Measurements from ENCODE around the gene TNFRSF4.
A peak's percentile ranks its signal among the peaks of the same experiment; 100 is the strongest.

The TNFRSF4 gene

DNA sequence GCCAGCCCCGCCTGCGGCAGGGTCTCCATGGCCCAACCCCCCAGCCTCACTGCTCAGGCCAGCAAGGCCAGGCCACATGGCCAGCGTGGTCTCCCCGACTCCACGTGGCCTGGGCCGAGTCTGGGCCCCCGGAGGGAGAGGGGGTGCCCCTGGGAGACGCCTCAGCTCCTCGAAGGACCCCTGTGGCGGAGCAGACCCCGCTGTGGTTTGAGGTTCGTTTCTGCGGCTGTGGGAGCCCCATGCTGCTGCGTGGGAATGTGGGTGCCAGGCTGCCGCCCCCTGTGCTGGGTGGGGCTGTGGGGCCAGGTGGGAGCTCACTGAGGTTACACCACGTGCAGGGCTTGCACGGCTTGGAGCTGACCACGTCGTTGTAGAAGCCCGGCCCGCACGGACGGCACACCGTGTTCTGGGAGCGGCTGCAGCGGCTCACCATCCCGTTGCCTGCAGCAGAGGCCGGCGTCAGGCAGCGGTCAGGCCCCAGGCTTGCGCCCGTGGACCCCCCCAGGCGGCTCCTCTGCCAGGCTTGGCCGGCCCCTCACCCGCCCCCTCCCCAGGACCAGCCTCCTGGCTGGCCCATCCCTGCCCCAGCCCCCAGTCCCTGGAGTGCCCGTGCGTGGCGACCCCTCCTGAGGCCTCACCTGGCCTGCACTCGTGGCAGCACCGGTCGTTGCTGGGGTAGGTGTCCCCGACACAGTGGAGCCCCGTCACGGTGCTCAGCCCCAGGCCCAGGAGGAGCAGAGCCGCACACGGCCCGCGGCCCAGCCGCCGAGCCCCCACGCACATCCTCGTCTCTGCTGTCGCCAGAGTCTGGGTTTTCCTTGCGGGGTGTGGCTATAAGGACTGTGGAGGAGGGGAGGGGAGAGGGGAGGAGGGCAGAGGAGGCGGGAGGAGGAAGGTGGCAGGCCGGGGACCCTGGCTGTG lies at the start of gene TNFRSF4:
Gene TNFRSF4, minus strand, starts transcription at position 809 of the 921 bp plus-strand sequence. Its CDS starts 26 bp downstream, at position 783.
- peaks cover 5% of the 10 kb centered on the region for H3K36me3 Mint-ChIP-seq
- H3K4me3 Mint-ChIP-seq = peak within 1 kb of the TSS; percentile 41
- H3K9me3 Mint-ChIP-seq = no peaks in the 10 kb centered on the region
- peak within 1 kb of the TSS; percentile 35 for H3K27ac Mint-ChIP-seq
- peaks cover 19% of the 10 kb centered on the region for H3K4me1 Mint-ChIP-seq
- peaks cover 2% of the 10 kb centered on the region for H3K27me3 Mint-ChIP-seq
- ATAC-seq (ENCODE audit: low read depth) (peak; percentile 25), DNase-seq (ENCODE audit: low spot score in 2 of 2) (no peak)

DNA sequence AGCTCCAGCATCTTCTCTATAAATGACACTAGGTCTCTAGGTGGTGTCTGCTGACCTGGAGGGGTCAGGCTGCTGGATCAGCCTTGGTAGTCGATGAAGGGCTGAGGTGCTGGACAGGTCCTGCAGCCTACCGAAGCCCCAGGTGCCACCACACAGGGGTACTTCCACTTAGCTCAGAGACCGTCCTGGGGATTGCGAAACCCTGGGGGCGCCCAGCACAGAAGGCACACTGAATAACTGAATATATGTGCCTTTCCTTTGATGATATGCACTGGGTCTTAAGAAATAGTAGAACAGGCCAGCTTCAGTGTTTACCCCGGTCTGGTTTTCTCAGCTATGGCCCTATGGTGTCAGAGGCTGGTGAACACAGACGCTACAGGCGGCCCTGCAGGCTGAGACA lies 48.8 kb upstream of the TNFRSF4 start:
- Mint-ChIP-seq H3K36me3 (peaks cover 21% of the 10 kb centered on the region), H3K27ac (no peak overlapping the region), H3K4me3 (no peak overlapping the region), H3K4me1 (peaks cover 18% of the 10 kb centered on the region), H3K9me3 (no peaks in the 10 kb centered on the region), H3K27me3 (no peaks in the 10 kb centered on the region)
- DNase-seq (ENCODE audit: low spot score in 2 of 2) = no peak
- no peak for ATAC-seq (ENCODE audit: low read depth)

DNA sequence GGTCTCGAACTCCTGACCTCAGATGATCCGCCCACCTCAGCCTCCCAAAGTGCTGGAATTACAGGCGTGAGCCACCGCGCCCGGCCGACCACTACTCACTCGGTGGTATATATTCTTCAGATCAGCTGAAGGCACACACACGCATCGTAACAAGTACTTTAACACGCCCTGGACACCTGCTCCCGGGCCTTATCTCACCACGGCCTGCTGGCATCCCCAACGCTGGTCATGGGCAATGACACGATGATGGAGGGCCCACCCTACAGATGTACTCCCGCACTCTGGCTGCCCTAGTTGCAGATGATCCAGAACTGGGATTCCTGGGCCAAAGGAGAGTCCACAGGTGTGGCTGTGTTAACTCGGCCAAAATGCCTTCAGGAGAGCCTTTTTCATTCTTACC lies 48.1 kb upstream of the TNFRSF4 start:
- no peak overlapping the region for H3K4me3 Mint-ChIP-seq
- peaks cover 16% of the 10 kb centered on the region for H3K4me1 Mint-ChIP-seq
- H3K27me3 Mint-ChIP-seq = no peaks in the 10 kb centered on the region
- no peaks in the 10 kb centered on the region for H3K9me3 Mint-ChIP-seq
- no peak overlapping the region for H3K27ac Mint-ChIP-seq
- DNase-seq (ENCODE audit: low spot score in 2 of 2) (no peak), ATAC-seq (ENCODE audit: low read depth) (no peak)
- H3K36me3 Mint-ChIP-seq = peaks cover 24% of the 10 kb centered on the region

DNA sequence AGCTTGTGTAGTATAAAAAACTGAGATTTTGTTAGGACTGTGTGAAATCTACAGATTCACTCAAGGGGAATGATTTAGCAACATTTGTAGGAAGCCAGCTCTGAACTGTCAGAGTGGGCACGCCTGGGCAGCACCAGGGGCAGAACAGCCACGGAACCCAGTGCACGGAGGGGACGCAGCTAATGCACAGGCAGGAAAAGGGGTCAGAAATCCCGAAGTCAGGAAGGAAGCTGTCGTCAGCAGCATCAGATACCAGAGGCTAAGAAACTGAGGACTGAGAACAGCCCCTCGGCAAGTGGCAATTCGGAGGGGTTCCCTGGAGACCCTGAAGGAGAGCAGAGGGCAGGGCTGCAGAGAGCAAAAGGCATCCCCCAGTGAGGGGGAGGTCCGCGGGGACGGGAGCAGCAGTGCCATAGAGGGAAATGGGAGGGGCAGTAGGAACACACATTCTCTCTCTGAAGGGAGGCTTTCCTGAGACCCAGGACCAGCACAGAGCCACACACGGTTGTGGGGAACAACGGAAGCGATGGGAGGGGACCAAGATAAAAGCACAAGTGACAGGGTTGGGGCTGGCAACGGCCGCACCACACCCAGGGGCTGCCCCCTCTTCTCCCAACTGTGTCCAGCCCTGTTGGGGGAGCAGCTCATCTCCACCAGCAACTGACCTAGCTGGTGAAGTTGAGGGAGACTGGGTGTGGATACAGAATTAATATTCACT lies 47.0 kb upstream of the TNFRSF4 start:
- Mint-ChIP-seq H3K27ac (peak overlapping the region; percentile 80), H3K36me3 (peaks cover 25% of the 10 kb centered on the region)
- no peak for ATAC-seq (ENCODE audit: low read depth)

DNA sequence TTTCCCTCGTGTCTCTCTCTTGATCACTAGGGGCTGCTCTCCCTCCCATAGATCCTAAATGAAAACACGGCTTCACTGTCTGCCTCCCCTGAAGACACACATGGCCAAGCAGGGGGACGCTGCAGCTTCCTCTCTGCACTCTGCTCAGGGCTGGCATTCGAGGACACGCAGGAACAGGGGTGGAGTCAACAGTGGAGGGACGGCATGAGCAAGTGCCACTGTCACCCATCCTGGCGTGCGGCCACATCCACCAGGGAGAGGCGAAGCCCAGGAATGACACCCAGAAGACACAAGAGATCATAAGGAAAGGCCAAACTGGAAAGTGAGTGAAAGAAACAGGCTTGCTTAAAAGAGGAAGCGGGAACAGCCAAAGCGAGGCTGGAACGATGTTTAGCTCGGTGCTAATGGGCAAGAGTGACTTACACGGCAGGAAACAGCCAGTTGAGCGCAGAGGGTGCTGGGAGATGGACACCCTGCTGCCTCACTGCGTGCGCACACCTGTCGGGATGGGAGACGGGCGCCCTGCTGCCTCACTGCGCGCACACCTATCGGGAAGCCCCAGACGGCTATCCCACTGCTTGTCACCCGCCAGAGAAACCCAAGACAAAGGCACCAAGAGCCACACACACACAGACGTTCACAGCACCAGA lies 46.1 kb upstream of the TNFRSF4 start:
- Mint-ChIP-seq H3K27ac (peak overlapping the region; percentile 80), H3K4me1 (peaks cover 16% of the 10 kb centered on the region), H3K9me3 (no peaks in the 10 kb centered on the region), H3K4me3 (no peak overlapping the region), H3K27me3 (no peaks in the 10 kb centered on the region), H3K36me3 (peaks cover 27% of the 10 kb centered on the region)
- no peak for DNase-seq (ENCODE audit: low spot score in 2 of 2)
- peak; percentile 52 for ATAC-seq (ENCODE audit: low read depth)

More for the DNA sequence above, 47.0 kb upstream of the TNFRSF4 start:
- peaks cover 16% of the 10 kb centered on the region for H3K4me1 Mint-ChIP-seq
- no peaks in the 10 kb centered on the region for H3K27me3 Mint-ChIP-seq
- DNase-seq (ENCODE audit: low spot score in 2 of 2) = no peak
- no peak overlapping the region for H3K4me3 Mint-ChIP-seq
- no peaks in the 10 kb centered on the region for H3K9me3 Mint-ChIP-seq

DNA sequence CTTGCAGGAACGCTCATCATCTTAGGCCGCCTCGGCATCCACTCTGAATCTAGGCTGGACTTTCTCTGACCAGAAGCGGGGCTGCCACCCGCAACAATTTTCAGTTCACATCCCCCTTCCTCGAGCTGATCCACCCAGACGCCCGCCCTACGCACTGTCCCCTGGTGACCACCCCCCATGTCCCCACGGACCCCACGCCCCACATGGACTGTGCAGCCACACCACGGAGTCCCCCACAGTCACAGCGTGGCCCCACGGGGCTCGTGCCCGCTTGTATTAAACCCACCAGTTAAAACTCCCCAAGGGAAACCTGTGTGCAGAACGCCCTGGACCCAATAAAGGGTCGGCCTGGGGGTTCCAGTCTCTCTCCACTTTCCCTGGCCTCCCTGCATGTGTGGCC lies 45.6 kb upstream of the TNFRSF4 start:
- H3K36me3 Mint-ChIP-seq = peaks cover 26% of the 10 kb centered on the region
- no peaks in the 10 kb centered on the region for H3K27me3 Mint-ChIP-seq
- H3K27ac Mint-ChIP-seq = peak overlapping the region; percentile 80

DNA sequence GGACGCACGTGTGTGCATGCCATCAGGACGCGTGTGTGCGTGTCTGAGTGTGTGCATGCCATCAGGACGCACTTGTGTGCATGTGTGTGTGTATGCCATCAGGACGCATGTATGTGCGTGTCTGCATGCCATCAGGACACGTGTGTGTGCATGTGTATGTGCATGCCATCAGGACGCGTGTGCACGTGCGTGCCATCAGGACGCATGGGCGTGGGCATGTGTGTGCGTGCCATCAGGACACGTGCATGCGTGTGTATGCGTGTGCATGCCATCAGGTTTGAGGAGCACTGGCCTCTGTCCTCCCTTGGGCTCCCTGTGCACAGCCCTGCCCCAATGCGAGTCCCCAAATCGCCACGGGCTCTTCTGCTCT lies 45.2 kb upstream of the TNFRSF4 start:
- peaks cover 26% of the 10 kb centered on the region for H3K36me3 Mint-ChIP-seq
- no peak overlapping the region for H3K27ac Mint-ChIP-seq
- H3K27me3 Mint-ChIP-seq = no peaks in the 10 kb centered on the region
- ATAC-seq (ENCODE audit: low read depth) = no peak
- peaks cover 16% of the 10 kb centered on the region for H3K4me1 Mint-ChIP-seq
- no peak for DNase-seq (ENCODE audit: low spot score in 2 of 2)
- H3K4me3 Mint-ChIP-seq = no peak overlapping the region
- no peaks in the 10 kb centered on the region for H3K9me3 Mint-ChIP-seq

More for the DNA sequence above, 45.6 kb upstream of the TNFRSF4 start:
- no peak overlapping the region for H3K4me3 Mint-ChIP-seq
- H3K9me3 Mint-ChIP-seq = no peaks in the 10 kb centered on the region
- DNase-seq (ENCODE audit: low spot score in 2 of 2) (no peak), ATAC-seq (ENCODE audit: low read depth) (no peak)
- peaks cover 16% of the 10 kb centered on the region for H3K4me1 Mint-ChIP-seq

DNA sequence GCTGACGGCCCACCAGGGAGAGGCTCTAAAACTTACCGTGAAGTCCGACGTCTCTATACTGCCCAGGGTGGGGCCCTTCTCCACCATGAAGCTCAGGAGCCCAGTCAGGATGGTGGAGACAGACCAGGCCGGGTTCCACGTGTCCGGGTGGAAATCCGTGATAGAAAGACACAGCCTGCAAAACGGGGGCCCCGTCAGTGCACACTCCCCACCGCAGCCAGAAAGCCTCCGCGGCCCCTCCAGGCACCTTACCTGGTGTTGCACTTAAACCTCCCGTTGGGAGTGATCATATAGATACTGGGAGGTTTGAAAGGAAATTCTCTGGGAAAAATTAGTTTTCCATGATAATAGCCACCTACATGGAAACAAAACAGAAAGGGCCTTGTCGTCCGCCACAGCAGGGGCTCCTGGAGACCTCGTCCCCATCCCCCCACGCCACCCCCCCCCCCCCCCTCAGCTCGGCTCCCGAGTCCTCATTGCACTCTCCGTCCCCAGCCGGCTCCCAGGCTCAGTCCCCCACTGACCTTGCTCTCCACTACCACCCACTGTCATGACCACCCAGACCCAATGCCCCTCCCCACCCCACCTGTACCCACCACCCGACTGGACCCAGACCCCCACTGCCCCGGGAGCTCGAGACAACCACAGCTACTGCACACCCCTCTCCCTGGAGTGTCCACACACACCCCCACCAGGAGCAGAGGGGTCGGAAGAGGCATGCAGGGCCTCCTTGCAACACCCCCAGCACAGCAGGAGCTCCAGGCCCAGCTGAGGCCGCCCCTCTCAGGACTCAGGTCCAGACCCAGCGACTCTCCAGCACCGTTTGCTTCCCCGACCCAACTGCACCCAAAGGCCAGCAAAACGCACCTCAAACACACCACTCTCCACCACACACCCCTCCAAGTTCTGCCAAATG lies 43.3 kb upstream of the TNFRSF4 start:
- peaks cover 27% of the 10 kb centered on the region for H3K36me3 Mint-ChIP-seq
- no peak overlapping the region for H3K27ac Mint-ChIP-seq

DNA sequence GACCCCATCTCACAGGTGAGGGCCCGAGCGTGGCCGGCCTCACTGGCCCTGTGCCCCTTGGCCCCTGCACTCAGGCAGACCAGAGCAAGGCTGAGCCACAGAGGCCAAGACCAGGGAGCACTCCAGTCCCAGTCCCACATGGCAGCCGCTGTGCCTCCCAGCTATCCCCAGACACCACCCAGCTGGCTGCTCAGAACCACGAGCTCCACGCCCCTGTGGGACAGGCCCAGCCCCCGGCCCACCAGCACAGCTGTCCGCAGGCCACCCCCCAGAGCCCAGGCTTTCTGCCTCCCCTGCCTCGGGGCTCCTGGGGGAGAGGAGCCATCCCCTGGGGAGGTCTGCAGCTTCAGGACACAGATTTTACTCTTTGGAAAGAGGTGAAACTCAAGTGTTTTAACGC lies 41.7 kb upstream of the TNFRSF4 start:
- no peaks in the 10 kb centered on the region for H3K9me3 Mint-ChIP-seq
- H3K36me3 Mint-ChIP-seq = peaks cover 19% of the 10 kb centered on the region
- no peak overlapping the region for H3K27ac Mint-ChIP-seq
- H3K27me3 Mint-ChIP-seq = no peaks in the 10 kb centered on the region
- DNase-seq (ENCODE audit: low spot score in 2 of 2) = no peak
- ATAC-seq (ENCODE audit: low read depth) = no peak
- H3K4me1 Mint-ChIP-seq = peaks cover 13% of the 10 kb centered on the region
- H3K4me3 Mint-ChIP-seq = no peak overlapping the region

More for the DNA sequence above, 43.3 kb upstream of the TNFRSF4 start:
- H3K4me3 Mint-ChIP-seq = no peak overlapping the region
- DNase-seq (ENCODE audit: low spot score in 2 of 2) (no peak), ATAC-seq (ENCODE audit: low read depth) (no peak)
- peaks cover 16% of the 10 kb centered on the region for H3K4me1 Mint-ChIP-seq
- H3K27me3 Mint-ChIP-seq = no peaks in the 10 kb centered on the region
- no peaks in the 10 kb centered on the region for H3K9me3 Mint-ChIP-seq

DNA sequence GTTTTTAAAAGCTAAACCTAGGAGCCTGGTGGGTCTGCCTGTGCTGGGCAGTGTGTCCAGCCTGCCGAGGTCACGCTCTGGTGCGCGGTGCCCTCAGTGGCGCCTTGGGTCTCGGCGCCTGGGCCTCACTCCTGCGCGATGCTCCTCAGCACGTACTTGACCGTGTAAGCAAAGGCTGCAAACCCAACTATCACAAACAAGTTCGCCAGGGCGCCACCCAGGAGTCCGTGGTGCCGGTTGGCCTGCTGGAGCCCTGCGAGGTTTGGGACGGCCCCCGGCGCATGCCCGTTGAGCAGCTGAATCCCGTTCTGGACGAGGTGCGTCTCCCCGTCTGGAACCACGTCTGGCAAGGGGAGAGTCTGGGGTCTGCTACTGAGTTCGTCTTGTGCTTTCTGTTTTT lies 41.1 kb upstream of the TNFRSF4 start:
- H3K27me3 Mint-ChIP-seq = no peaks in the 10 kb centered on the region
- H3K36me3 Mint-ChIP-seq = peaks cover 19% of the 10 kb centered on the region
- peaks cover 10% of the 10 kb centered on the region for H3K4me1 Mint-ChIP-seq
- DNase-seq (ENCODE audit: low spot score in 2 of 2) (no peak), ATAC-seq (ENCODE audit: low read depth) (no peak)
- H3K27ac Mint-ChIP-seq = no peak overlapping the region
- no peaks in the 10 kb centered on the region for H3K9me3 Mint-ChIP-seq
- H3K4me3 Mint-ChIP-seq = no peak overlapping the region

DNA sequence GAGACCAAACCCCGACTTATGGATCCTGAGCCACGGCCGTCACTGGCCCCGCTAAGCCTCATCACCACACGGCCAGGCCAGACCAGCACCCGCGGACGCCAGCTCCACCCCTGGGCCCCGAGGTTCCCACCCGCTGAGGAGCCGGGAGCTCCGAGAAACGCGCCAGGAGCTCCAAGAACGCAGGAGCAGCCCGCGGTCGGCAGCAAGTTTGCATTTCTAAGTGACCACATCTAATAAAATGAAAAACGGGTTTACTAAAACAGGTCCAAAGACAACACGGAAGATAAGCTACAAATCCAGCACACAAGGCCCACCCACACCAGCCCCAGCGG lies 40.7 kb upstream of the TNFRSF4 start:
- H3K27me3 Mint-ChIP-seq = no peaks in the 10 kb centered on the region
- ATAC-seq (ENCODE audit: low read depth) (no peak), DNase-seq (ENCODE audit: low spot score in 2 of 2) (no peak)
- no peak overlapping the region for H3K4me3 Mint-ChIP-seq
- no peaks in the 10 kb centered on the region for H3K9me3 Mint-ChIP-seq
- no peak overlapping the region for H3K27ac Mint-ChIP-seq
- peaks cover 10% of the 10 kb centered on the region for H3K4me1 Mint-ChIP-seq
- H3K36me3 Mint-ChIP-seq = peaks cover 15% of the 10 kb centered on the region

DNA sequence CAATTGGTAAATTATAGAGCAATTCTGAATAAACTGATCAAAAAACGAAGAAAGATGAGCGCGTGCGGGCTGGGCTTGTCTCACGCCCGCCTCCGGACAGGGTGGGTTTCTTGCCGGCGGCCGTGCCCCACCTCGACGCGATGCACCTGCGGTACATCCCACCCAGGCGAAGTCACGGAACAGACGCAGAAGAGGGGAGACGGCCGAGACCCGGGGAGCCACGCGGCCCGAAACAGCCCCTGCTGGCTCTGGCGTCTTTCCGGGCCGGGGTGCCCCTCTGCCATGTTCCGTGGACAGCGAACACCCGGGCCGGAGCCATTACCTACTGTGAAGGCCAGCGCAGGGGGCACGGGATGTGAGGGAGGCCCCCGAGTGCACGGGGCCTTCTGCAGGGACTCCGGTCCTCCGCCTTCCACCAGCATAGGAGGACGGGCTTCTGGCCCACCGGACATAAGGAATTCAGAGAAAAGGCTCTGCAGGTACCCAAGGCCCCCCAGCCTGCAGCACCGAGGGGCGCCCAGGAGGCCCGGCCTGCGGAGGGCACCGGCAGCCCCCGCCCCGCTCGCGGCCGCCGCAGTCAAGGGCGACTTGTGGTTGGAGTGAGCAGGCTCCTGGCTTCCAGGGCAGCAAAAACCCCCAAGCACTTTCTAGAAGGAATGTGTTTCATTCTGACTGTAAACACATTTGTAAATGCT lies 40.2 kb upstream of the TNFRSF4 start:
- DNase-seq (ENCODE audit: low spot score in 2 of 2) = no peak
- no peaks in the 10 kb centered on the region for H3K27me3 Mint-ChIP-seq
- no peak for ATAC-seq (ENCODE audit: low read depth)
- H3K36me3 Mint-ChIP-seq = peaks cover 15% of the 10 kb centered on the region
- no peak overlapping the region for H3K4me3 Mint-ChIP-seq
- no peak overlapping the region for H3K27ac Mint-ChIP-seq
- no peaks in the 10 kb centered on the region for H3K9me3 Mint-ChIP-seq
- H3K4me1 Mint-ChIP-seq = peaks cover 11% of the 10 kb centered on the region

DNA sequence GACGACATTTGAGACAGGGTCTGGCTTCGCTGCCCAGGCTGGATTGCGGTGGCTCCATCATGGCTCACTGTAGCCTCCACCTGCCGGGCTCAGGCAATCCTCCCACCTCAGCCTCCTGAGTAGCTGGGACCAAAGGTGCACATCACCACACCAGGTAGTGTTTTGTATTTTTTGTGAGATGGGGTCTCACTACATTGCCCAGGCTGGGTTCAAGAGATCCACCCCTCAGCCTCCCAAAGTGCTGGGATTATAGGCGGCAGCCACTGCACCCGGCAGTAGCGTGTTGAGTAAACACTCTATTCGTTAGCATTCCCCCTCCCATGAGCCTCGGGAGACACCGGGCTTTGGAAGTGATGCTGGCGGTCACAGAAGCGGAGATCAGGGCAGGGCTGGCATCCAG lies 39.4 kb upstream of the TNFRSF4 start:
- DNase-seq (ENCODE audit: low spot score in 2 of 2) (no peak), ATAC-seq (ENCODE audit: low read depth) (no peak)
- Mint-ChIP-seq H3K9me3 (no peaks in the 10 kb centered on the region), H3K27me3 (no peaks in the 10 kb centered on the region), H3K36me3 (peaks cover 15% of the 10 kb centered on the region), H3K27ac (peak overlapping the region; percentile 60), H3K4me1 (peaks cover 11% of the 10 kb centered on the region), H3K4me3 (no peak overlapping the region)

Measured in memory B cell (primary cell).